Measurements from ENCODE around the gene MSI2. TPM values are rescaled to one million over a fixed set of nuclear protein-coding genes. Genes with fewer than 3 reads are reported as not detected.

MSI2 gene
- total RNA-seq, 4 donors from 2014 or later, result 15.9 to 22.9 (median 17.0) TPM

- Histone ChIP-seq H3K27ac (no peak overlapping the region), H3K4me1 (peaks cover 0 to 48% (median 3%) of the 10 kb centered on the region in 3 donors), H3K4me3 (no peak overlapping the region), H3K27me3 (no peaks in the 10 kb centered on the region), H3K36me3 (peaks cover 0 to 34% (median 0%) of the 10 kb centered on the region in 3 donors), H3K9me3 (no peaks in the 10 kb centered on the region)
- TF ChIP-seq POLR2A (IDR thresholded peaks at IDR 0.05), result no peak
- TF ChIP-seq, protein P1, sequence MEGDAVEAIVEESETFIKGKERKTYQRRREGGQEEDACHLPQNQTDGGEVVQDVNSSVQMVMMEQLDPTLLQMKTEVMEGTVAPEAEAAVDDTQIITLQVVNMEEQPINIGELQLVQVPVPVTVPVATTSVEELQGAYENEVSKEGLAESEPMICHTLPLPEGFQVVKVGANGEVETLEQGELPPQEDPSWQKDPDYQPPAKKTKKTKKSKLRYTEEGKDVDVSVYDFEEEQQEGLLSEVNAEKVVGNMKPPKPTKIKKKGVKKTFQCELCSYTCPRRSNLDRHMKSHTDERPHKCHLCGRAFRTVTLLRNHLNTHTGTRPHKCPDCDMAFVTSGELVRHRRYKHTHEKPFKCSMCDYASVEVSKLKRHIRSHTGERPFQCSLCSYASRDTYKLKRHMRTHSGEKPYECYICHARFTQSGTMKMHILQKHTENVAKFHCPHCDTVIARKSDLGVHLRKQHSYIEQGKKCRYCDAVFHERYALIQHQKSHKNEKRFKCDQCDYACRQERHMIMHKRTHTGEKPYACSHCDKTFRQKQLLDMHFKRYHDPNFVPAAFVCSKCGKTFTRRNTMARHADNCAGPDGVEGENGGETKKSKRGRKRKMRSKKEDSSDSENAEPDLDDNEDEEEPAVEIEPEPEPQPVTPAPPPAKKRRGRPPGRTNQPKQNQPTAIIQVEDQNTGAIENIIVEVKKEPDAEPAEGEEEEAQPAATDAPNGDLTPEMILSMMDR (IDR thresholded peaks at IDR 0.05), result no peak
- WGBS, 2 donors, result 89 to 92% methylated on average over 3 to 4 of the region's 6 CpGs
- DNase-seq, result no peak
- intact Hi-C loops (cut with DNase I), result no loop called here
These were observed 148.6 kb downstream of the MSI2 start for GRCh38 chr17:57404795-57405490.

GRCh38 chr17:57405491-57406072 is 149.3 kb downstream of the MSI2 start:
- no peak for DNase-seq
- 69 to 83% methylated on average over 5 of the region's 5 CpGs for WGBS, 2 donors
- H3K27ac ChIP-seq, result no peak overlapping the region
- no peaks in the 10 kb centered on the region for H3K27me3 ChIP-seq
- H3K4me3 ChIP-seq, result no peak overlapping the region
- no peak for TF ChIP-seq POLR2A (IDR thresholded peaks at IDR 0.05)
- TF ChIP-seq, protein P1 (IDR thresholded peaks at IDR 0.05), result no peak
- intact Hi-C loops (cut with DNase I), result no loop called here
- peaks cover 0 to 48% (median 3%) of the 10 kb centered on the region in 3 donors for H3K4me1 ChIP-seq
- H3K9me3 ChIP-seq, result no peaks in the 10 kb centered on the region
- H3K36me3 ChIP-seq, result peaks cover 0 to 34% (median 0%) of the 10 kb centered on the region in 3 donors

DNA sequence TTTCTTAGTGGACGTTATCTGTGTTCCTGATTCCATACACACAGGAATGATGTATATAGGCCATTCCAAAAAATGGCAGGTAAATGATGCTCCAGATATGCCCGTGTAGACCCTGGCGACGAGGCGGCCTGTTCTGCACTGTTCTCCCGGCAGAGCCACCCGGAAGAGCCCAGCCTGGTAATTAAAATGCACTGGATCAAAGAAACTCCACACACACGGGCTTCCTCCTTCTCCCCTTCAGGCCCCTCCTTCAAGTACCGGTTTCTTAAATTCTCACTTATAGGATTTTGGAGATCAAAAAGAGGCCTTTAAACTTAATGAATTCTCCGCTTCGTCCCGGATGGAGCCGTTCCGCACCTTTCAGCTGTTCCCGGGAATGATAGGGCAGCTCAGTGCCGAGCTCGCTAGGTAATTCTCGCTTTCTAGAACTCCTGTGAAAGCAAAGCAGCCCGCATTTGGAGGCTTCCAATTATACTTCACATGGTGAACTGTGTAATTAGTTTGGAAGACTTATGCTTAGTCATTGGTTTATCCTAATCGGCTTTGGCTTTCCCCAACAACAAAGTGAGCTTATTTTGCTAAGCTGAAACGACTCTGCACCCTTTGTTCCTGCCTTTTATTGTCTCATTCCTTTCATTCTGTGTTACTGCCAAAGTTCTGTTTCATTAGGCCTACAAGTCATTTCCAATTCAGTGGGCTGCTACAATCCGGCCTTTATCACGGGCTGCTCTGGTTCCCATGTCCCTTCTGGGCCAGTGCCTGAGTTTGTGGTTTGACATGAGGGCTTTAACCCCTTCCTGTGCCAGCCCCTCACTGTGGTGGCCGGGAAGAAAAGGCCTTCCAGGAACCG is 150.0 kb downstream of the MSI2 start:
- Histone ChIP-seq H3K9me3 (no peaks in the 10 kb centered on the region), H3K27me3 (no peaks in the 10 kb centered on the region), H3K4me1 (peaks cover 0 to 48% (median 3%) of the 10 kb centered on the region in 3 donors), H3K4me3 (no peak overlapping the region), H3K36me3 (peaks cover 0 to 31% (median 0%) of the 10 kb centered on the region in 3 donors), H3K27ac (peak overlapping the region in 3 of 4 donors; percentile 2 to 34 (median 21))
- no peak for DNase-seq
- 55 to 60% methylated on average over 22 to 25 of the region's 25 CpGs for WGBS, 2 donors
- TF ChIP-seq, protein P1 (IDR thresholded peaks at IDR 0.05), result no peak
- no peak for TF ChIP-seq POLR2A (IDR thresholded peaks at IDR 0.05)
- intact Hi-C loops (cut with DNase I), result no loop called here

DNA sequence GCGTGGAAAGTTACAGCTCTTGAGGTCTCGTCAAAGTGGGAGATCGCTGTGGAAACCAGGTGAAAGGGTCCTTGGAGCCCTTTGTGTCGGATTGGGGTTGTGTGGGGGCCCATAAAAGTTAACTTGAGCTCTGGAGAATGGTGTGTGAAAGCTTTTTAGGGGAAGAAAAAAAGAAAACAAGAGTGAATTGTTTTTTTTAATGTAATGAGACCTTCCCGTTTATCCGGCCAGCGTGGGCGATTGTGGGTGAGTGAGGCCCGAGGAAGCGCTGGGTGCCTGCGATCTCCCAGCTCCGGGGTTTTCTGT is 150.6 kb downstream of the MSI2 start:
- peaks cover 0 to 48% (median 3%) of the 10 kb centered on the region in 3 donors for H3K4me1 ChIP-seq
- 80 to 90% methylated on average over 11 to 12 of the region's 12 CpGs for WGBS, 2 donors
- H3K9me3 ChIP-seq, result no peaks in the 10 kb centered on the region
- H3K27ac ChIP-seq, result peak overlapping the region in 3 of 4 donors; percentile 2 to 21 (median 10)
- no peak overlapping the region for H3K4me3 ChIP-seq
- TF ChIP-seq, protein P1 (IDR thresholded peaks at IDR 0.05), result no peak
- no peak for TF ChIP-seq POLR2A (IDR thresholded peaks at IDR 0.05)
- intact Hi-C loops (cut with DNase I), result no loop called here
- H3K36me3 ChIP-seq, result peaks cover 0 to 25% (median 0%) of the 10 kb centered on the region in 3 donors
- no peak for DNase-seq
- H3K27me3 ChIP-seq, result no peaks in the 10 kb centered on the region
